Umbilical cord (tissue), 2 donors: Measurements from ENCODE around the gene PLPPR4. TPM values are rescaled to one million over a fixed set of nuclear protein-coding genes. Genes with fewer than 3 reads are reported as not detected.

Experiments
- DNase-seq: peaks from one replicate; pipeline ENCODE4 v3.0.0-alpha.2; 2015; ENCODE audit warnings: low spot score
- total RNA-seq: library from RNA; depleted of rRNA; stranded (reverse); fragments of >200 nt; gene quantifications from one replicate; pipeline ENCODE4 v1.2.3, GENCODE V29; 2014; ENCODE audit warnings: low replicate concordance; ENCODE audit not compliant: insufficient read depth

Gene PLPPR4
- total RNA-seq, 1 donor from 2014 or later, result 9.9 TPM

- DNase-seq, result no peak
These were observed 82.9 kb downstream of the PLPPR4 start for GRCh38 chr1:99347041-99347684.

- DNase-seq, result peak; percentile 9
These were observed 84.3 kb downstream of the PLPPR4 start for GRCh38 chr1:99348397-99349132.

GRCh38 chr1:99352821-99353220, 88.5 kb downstream of the PLPPR4 start:
- no peak for DNase-seq

GRCh38 chr1:99358770-99359169, 94.5 kb downstream of the PLPPR4 start:
- no peak for DNase-seq
